ENCODE measurements around the gene GPR132. TPM values are rescaled to one million over a fixed set of nuclear protein-coding genes. Genes with fewer than 3 reads are reported as not detected.

Gene GPR132
- total and polyA plus RNA-seq, 2 donors (not counting 3 experiments of a cell fraction or from before 2014, with no cell fraction given): not detected

GRCh38 chr14:105087963-105088811, 23.0 kb upstream of the GPR132 start:
- Histone ChIP-seq H3K79me2 (ENCODE audit: control insufficient read depth, insufficient read depth, low read length) (no peaks in the 10 kb centered on the region), H3K4me3 (replicated peaks in 1 of 3; ENCODE audit: insufficient read depth in 1 of 3, low read depth in 1 of 3, low read length in 3 of 3) (peak overlapping the region in 1 of 3 experiments; percentile 18), H3K9me3 (replicated peaks; ENCODE audit: control insufficient read depth, insufficient read depth, low read length) (no peaks in the 10 kb centered on the region), H3K27me3 (ENCODE audit: control insufficient read depth in 2 of 2, insufficient read depth in 2 of 2, low read length in 2 of 2) (peaks cover 0 to 2% of the 10 kb centered on the region in 2 experiments), H2AFZ (ENCODE audit: low read depth, low read length) (peak overlapping the region; percentile 94), H3K9ac (replicated peaks; ENCODE audit: extremely low read depth, insufficient read depth, low read length) (peak overlapping the region; percentile 13), H3K4me1 (ENCODE audit: control insufficient read depth, extremely low read depth, insufficient read depth, low read length) (peaks cover 24% of the 10 kb centered on the region), H3K4me2 (ENCODE audit: insufficient read depth, low read length) (peak overlapping the region; percentile 21), H3K36me3 (ENCODE audit: control insufficient read depth in 2 of 2, extremely low read depth in 1 of 2, insufficient read depth in 2 of 2, low read length in 2 of 2) (no peaks in the 10 kb centered on the region), H3K9me1 (replicated peaks; ENCODE audit: control insufficient read depth, extremely low read depth, insufficient read depth, low read length) (no peaks in the 10 kb centered on the region), H4K20me1 (replicated peaks; ENCODE audit: control insufficient read depth, extremely low read depth, insufficient read depth, low read length) (no peaks in the 10 kb centered on the region), H3K27ac (ENCODE audit: insufficient read depth, low read depth, low read length) (no peak overlapping the region)
- ChIA-PET POLR2A (no interaction called here), CTCF (interaction anchor here (1.0 to 2.9 kb wide), 6 partner anchors 29 to 441 kb away, joined by 3 to 58 read pairs (median 8); no protein-coding TSS in a partner anchor)
- no peak for DNase-seq (ENCODE audit: low read depth, low spot score)
- TF ChIP-seq POLR2AphosphoS5 (IDR thresholded peaks at IDR 0.05; ENCODE audit: insufficient read depth, low read depth, low read length) (no peak), CTCF (IDR thresholded peaks at IDR 0.05; ENCODE audit: extremely low read depth in 1 of 2, insufficient read depth in 1 of 2, low read depth in 1 of 2, low read length in 2 of 2) (no peak)
- dilution Hi-C loops (cut with MboI; ENCODE audit: extremely low pct_ligation_motif_present, low sequenced_read_pairs): no loop called here
- no TSS peak for BruUV-seq (replicated peaks)
- intact Hi-C loops (cut with micrococcal nuclease): loop anchor here (1.0 kb wide), 1 partner anchor 192 kb away; no protein-coding TSS in a partner anchor
- peak; percentile 38 for FAIRE-seq
